AG04450 (cell line): ENCODE measurements around the gene PTH2R. TPM values are rescaled to one million over a fixed set of nuclear protein-coding genes. Genes with fewer than 3 reads are reported as not detected.
"Not testable (repeated sequence)": the region's sequence is repeated elsewhere in the genome, so short reads cannot be mapped to it uniquely, and the experiment has no call there.

Experiments used
- CTCF ChIA-PET: fragments of 300-600, 350-600 bp; formaldehyde crosslinking; extraction: SDS; loops from one replicate; lab custom pipeline; 2022; ENCODE audit warnings: antibody characterized with exemption, inconsistent platforms; lab: Charles Lee
- POLR2A ChIA-PET: fragments of 350-600 bp; formaldehyde crosslinking; extraction: SDS; loops from one replicate; lab custom pipeline; 2021; ENCODE audit warnings: antibody characterized with exemption, inconsistent platforms; lab: Yijun Ruan, JAX
- DNase-seq: peaks from one replicate; pipeline ENCODE4 v3.0.0-alpha.2; 2011; ENCODE audit warnings: low read depth, low spot score
- H3K27ac ChIP-seq: one replicate; pipeline ENCODE4 v1.5.1; 2012; ENCODE audit warnings: low read depth, low read length, control low read depth
- H3K27me3 ChIP-seq: one replicate; pipeline ENCODE4 v1.6.0; 2012; ENCODE audit warnings: low read length; ENCODE audit not compliant: control insufficient read depth, insufficient read depth
- H3K4me3 ChIP-seq: 2 replicates; pipeline ENCODE4 v1.5.1; 2011; ENCODE audit warnings: mild to moderate bottlenecking, low read depth, low read length, control low read depth
- H3K9me3 ChIP-seq: 2 replicates; pipeline ENCODE4 v1.5.1; 2012; ENCODE audit warnings: low read length; ENCODE audit not compliant: control insufficient read depth, insufficient read depth
- CTCF ChIP-seq: IDR thresholded peaks from 2 replicates; pipeline ENCODE4 v1.5.1; 2011; ENCODE audit warnings: low read depth, low read length, control low read depth, inconsistent platforms
- polyA plus RNA-seq: library from polyadenylated mRNA; depleted of rRNA; stranded (reverse); fragments of >200 nt; gene quantifications from 2 replicates; pipeline ENCODE4 v1.2.3, GENCODE V29; 2011

The PTH2R gene
- polyA plus RNA-seq, 1 experiment, result not detected

DNA sequence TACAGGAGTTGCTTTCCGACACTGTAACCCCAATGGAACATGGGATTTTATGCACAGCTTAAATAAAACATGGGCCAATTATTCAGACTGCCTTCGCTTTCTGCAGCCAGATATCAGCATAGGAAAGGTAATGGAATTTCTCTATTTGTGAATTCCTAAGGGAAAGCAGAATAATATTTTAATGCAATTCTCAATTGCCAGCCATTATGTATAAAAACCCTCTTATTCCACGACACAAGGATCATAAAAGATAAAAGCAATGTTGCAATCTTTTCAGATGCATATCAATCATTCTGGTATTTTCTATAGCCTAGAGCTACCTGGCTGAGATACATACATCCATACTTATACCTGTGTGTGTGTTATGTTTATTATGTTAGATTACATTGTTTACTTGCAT is 31.2 kb downstream of the PTH2R start:
- CTCF ChIA-PET, result no interaction called here

DNA sequence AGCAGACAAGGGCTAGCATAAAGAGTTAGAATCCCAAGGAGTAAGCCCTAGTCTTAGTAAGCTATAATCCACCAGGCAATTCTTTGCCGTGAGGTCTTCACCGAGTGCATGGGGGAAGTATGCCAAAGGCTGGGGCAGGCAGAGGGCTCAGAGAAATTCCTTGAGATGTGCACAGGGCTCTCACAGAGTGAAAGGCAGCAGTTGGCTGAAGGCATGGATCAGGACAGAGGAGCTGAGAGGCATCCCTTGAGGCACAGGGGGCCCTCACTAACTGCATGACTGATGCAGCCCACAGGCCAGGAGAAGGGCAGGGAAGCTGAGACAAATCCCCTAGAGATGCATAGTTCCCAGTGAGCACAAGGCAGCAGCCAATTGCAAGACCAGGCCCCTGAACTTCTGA is 34.1 kb downstream of the PTH2R start:
- POLR2A ChIA-PET, result no interaction called here
- H3K4me3 ChIP-seq, result no peak overlapping the region
- H3K27me3 ChIP-seq, result no peaks in the 10 kb centered on the region
- TF ChIP-seq CTCF, result no peak
- DNase-seq, result no peak
- H3K9me3 ChIP-seq, result no peaks in the 10 kb centered on the region
- CTCF ChIA-PET, result no interaction called here
- H3K27ac ChIP-seq, result no peak overlapping the region

More for the DNA sequence above, 31.2 kb downstream of the PTH2R start:
- Histone ChIP-seq H3K27me3 (no peaks in the 10 kb centered on the region), H3K9me3 (no peaks in the 10 kb centered on the region), H3K4me3 (no peak overlapping the region), H3K27ac (no peak overlapping the region)
- TF ChIP-seq CTCF, result no peak
- no peak for DNase-seq
- POLR2A ChIA-PET, result no interaction called here

GRCh38 chr2:208441951-208442350 is 35.4 kb downstream of the PTH2R start:
- no peak for DNase-seq
- CTCF ChIA-PET, result no interaction called here
- H3K27me3 ChIP-seq, result no peaks in the 10 kb centered on the region
- no peak for TF ChIP-seq CTCF
- no peak overlapping the region for H3K4me3 ChIP-seq
- POLR2A ChIA-PET, result no interaction called here
- no peaks in the 10 kb centered on the region for H3K9me3 ChIP-seq
- no peak overlapping the region for H3K27ac ChIP-seq

DNA sequence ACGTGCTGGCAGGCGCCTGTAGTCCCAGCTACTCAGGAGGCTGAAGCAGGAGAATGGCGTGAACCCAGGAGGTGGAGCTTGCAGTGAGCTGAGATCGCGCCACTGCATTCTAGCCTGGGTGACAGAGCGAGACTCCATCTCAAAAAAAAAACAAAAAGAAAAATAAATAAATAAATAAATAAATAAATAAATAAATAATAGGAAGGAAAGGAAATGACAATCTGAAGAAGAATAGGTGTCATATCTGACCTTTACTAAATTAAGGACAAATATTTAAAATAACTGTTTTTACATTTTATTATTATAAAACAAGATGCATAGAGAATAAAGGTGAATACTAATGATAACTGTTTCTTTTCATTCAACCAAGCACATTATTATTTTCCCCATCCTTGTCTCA is 40.9 kb downstream of the PTH2R start:
- H3K27me3 ChIP-seq, POLR2A ChIA-PET, H3K27ac ChIP-seq, CTCF ChIA-PET, H3K4me3 ChIP-seq, H3K9me3 ChIP-seq, DNase-seq: not testable (repeated sequence)

- POLR2A ChIA-PET, result no interaction called here
- no peak for TF ChIP-seq CTCF
Measured at GRCh38 chr2:208451061-208451460, 44.5 kb downstream of the PTH2R start.

GRCh38 chr2:208454861-208455260 is 48.3 kb downstream of the PTH2R start:
- no peak for TF ChIP-seq CTCF
- CTCF ChIA-PET, result no interaction called here
- Histone ChIP-seq H3K4me3 (no peak overlapping the region), H3K27me3 (no peaks in the 10 kb centered on the region), H3K9me3 (no peaks in the 10 kb centered on the region), H3K27ac (no peak overlapping the region)
- no peak for DNase-seq
- POLR2A ChIA-PET, result no interaction called here

More at GRCh38 chr2:208451061-208451460, 44.5 kb downstream of the PTH2R start:
- CTCF ChIA-PET, result no interaction called here
- no peaks in the 10 kb centered on the region; the same call in 1 of the 2 replicates for H3K9me3 ChIP-seq
- H3K4me3 ChIP-seq, result no peak overlapping the region
- no peak for DNase-seq
- no peaks in the 10 kb centered on the region for H3K27me3 ChIP-seq
- H3K27ac ChIP-seq, result no peak overlapping the region
